ENCODE data around the gene TRNAU1AP.
"Not testable (repeated sequence)": the region's sequence is repeated elsewhere in the genome, so short reads cannot be mapped to it uniquely, and the experiment has no call there.

The TRNAU1AP gene

DNA sequence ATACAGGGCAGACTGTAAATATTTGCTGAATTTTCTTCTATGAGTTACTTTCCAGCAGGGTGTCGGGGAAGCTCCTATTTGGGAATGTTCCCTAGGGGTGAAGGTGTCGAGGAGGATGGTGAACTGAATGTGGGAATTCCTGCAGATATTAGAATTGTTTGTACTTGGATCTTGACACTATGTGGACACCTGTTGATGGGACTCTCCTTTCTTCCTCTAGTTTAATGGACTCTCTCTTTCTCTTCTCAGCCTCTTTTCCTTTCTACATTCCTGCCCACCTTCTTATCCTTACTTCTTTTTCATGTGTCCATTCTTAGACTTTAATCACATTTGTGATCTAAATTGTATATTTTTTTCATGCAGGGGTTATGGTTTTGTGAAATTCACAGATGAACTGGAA lies 14.0 kb downstream of the TRNAU1AP start:
- no peak for DNase-seq (ENCODE audit: low read depth)
- no peak overlapping the region for H3K4me3 ChIP-seq (ENCODE audit: low read depth, low read length)
- TF ChIP-seq, protein P1, sequence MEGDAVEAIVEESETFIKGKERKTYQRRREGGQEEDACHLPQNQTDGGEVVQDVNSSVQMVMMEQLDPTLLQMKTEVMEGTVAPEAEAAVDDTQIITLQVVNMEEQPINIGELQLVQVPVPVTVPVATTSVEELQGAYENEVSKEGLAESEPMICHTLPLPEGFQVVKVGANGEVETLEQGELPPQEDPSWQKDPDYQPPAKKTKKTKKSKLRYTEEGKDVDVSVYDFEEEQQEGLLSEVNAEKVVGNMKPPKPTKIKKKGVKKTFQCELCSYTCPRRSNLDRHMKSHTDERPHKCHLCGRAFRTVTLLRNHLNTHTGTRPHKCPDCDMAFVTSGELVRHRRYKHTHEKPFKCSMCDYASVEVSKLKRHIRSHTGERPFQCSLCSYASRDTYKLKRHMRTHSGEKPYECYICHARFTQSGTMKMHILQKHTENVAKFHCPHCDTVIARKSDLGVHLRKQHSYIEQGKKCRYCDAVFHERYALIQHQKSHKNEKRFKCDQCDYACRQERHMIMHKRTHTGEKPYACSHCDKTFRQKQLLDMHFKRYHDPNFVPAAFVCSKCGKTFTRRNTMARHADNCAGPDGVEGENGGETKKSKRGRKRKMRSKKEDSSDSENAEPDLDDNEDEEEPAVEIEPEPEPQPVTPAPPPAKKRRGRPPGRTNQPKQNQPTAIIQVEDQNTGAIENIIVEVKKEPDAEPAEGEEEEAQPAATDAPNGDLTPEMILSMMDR (IDR thresholded peaks at IDR 0.05; ENCODE audit: low read depth, low read length, missing control alignments): no peak

DNA sequence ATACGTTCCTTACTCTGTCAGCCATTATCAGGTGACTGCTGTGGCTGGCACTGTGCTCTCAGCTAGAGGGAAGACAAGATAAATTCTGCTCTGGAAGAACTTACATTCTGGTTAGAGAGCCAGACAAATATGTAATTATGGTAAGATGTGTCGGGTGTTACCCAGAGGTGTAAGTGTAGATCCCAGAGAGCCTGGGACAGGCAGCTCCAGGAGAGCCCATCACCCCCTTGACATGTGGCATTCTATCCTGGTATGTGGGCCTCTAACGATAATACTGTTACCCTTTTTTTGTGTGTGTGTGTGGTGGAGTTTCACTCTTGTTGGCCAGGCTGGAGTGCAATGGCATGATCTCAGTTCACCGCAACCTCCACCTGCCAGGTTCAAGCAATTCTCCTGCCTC lies 19.0 kb downstream of the TRNAU1AP start:
- TF ChIP-seq, protein P1 (IDR thresholded peaks at IDR 0.05; ENCODE audit: low read depth, low read length, missing control alignments): no peak
- DNase-seq (ENCODE audit: low read depth): no peak
- no peak overlapping the region for H3K4me3 ChIP-seq (ENCODE audit: low read depth, low read length)

DNA sequence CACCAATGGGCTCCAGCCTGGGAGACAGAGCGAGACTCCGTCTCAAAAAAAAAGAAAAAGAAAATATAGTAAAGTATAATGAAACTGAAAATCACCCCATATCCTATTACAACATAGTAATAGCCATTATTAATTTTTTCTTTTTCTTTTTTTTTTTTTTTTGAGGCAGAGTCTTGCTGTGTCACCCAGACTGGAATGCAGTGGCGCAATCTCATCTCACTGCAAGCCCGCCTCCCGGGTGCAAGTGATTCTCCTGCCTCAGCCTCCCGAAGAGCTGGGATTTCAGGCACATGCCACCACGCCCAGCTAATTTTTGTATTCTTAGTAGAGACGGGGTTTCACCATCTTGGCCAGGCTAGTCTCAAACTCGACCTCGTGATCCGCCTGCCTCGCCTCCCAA lies 20.0 kb downstream of the TRNAU1AP start:
- DNase-seq (ENCODE audit: low read depth); H3K4me3 ChIP-seq (ENCODE audit: low read depth, low read length): not testable (repeated sequence)

DNA sequence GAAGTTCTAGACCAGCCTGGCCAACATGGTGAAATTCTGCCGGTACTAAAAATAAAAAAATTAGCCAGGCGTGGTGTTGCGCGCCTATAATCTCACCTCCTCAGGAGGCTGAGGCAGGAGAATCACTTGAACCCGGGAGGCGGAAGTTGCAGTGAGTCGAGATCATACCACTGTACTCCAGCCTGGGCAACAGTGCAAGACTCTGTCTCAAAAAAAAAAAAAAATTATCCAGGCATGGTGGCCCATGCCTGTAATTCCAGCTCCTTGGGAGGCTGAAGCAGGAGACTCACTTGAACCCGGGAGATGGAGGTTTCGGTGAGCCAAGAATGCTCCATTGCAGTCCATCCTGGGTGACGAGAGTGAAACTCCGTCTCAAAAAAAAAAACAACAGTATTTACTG lies 20.7 kb downstream of the TRNAU1AP start:
- TF ChIP-seq, protein P1 (IDR thresholded peaks at IDR 0.05; ENCODE audit: low read depth, low read length, missing control alignments): no peak

DNA sequence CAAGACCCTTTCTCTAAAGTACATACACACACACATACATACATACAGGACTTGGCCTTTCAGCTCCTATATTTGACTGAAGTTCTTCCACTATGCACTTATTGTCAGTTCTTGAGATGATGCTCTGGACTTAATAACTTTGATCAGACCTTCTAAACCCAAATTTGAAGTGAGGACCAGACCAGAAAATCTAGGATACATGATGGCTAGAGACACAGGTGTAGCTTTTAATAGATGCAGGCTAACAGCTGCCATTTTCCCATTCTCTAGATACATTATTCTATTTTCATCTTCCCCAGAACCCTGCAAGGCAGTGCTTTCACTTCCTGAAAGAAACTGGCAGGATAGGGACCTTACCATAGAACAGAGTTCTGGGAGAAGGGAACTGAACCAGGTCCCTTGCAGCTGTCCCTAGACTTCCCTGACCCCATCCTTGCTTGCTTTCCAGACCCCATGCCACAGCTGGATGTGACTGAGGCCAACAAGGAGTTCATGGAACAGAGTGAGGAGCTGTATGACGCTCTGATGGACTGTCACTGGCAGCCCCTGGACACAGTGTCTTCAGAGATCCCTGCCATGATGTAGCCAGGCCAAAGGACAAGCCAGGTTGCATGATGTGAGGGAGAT lies 24.3 kb downstream of the TRNAU1AP start:
- DNase-seq (ENCODE audit: low read depth): no peak
- TF ChIP-seq, protein P1 (IDR thresholded peaks at IDR 0.05; ENCODE audit: low read depth, low read length, missing control alignments): no peak
- no peak overlapping the region for H3K4me3 ChIP-seq (ENCODE audit: low read depth, low read length)

More for the DNA sequence above, 20.7 kb downstream of the TRNAU1AP start:
- H3K4me3 ChIP-seq (ENCODE audit: low read depth, low read length): no peak overlapping the region
- no peak for DNase-seq (ENCODE audit: low read depth)

DNA sequence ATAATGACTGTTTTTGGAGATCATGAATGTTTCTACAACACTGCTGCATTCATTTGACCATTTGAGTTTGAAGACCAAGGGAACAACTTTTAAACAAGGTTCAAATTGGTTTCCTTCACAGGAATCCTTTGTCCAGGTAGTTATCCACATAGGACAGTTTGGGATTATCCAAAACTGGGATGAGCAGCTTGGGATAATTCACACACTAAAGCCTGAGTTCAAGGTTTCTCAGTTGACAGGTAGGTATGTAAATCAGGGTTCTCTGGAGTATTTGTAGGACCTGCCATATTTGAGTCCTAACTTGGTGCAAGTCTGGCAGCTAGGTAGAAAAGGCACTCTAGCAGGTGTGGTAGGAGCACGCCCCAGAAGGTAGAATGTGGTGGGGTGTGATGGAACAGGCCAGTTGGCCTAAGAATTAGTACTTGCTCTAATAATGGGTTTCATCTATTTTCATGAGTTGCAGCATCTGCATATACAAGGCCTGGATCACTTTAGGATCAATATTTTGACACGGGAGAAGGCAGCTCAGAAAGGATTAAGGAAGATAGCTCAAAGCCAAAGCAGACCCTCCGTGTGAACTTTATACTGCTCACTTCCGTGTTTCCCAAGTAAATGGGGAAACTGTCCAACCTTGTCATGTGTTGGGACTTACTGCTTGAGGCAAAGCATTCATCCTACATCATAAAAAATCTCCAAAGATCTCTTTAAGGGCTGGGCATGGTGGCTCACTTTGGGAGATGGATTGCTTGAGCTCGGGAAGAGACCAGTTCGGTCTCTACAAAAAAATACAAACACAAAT lies 25.1 kb downstream of the TRNAU1AP start:
- H3K4me3 ChIP-seq (ENCODE audit: low read depth, low read length): no peak overlapping the region
- TF ChIP-seq, protein P1 (IDR thresholded peaks at IDR 0.05; ENCODE audit: low read depth, low read length, missing control alignments): no peak
- DNase-seq (ENCODE audit: low read depth): no peak

DNA sequence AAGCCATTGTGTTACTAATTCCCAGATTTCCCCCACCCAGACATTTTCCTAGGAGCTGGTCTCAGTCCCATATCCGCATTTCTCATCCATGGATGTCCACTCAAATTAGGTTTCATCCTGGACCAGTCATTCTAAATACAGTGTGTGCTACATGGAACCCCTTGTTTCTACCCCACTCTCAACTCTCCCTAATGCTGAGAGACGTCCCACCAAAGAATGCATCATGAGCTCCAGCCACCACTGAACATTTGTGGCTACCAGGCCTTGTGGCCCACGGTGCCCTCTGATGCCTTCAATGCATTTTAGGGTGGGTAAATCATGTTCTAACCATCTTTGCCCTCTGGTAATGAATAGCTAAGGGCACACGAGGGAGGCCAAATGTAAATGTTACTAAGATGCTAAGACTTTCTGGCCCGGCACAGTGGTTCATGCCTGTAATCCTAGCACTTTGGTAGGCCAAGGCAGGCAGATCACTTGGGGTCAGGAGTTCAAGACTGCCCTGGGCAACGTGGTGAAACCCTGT lies 25.9 kb downstream of the TRNAU1AP start:
- TF ChIP-seq, protein P1 (IDR thresholded peaks at IDR 0.05; ENCODE audit: low read depth, low read length, missing control alignments): no peak
- peak overlapping the region; percentile 64 for H3K4me3 ChIP-seq (ENCODE audit: low read depth, low read length)

More for the DNA sequence above, 25.9 kb downstream of the TRNAU1AP start:
- no peak for DNase-seq (ENCODE audit: low read depth)

Measured in GM12864 (cell line).